NCI-H2081 treated with DMSO at 0.1 percent for 48 hours (cell line): ENCODE results near the gene GALNT18.

Experiments used
- DNase-seq: peaks from one replicate; lab custom pipeline; 2025; lab: John Stamatoyannopoulos, UW

Gene GALNT18

GRCh38 chr11:11624204-11624603 is 2.4 kb upstream of the GALNT18 start:
- DNase-seq: no peak

- DNase-seq: no peak
Observed at GRCh38 chr11:11622772-11623171, 967 bp upstream of the GALNT18 start.

GRCh38 chr11:11622340-11622706 is 518 bp upstream of the GALNT18 start:
- DNase-seq: no peak

- no peak for DNase-seq
Observed at GRCh38 chr11:11620921-11621572, 758 bp downstream of the GALNT18 start.

GRCh38 chr11:11620173-11620920 is 1.5 kb downstream of the GALNT18 start:
- no peak for DNase-seq

GRCh38 chr11:11618973-11619435 is 2.8 kb downstream of the GALNT18 start:
- DNase-seq: no peak

- no peak for DNase-seq
Observed at GRCh38 chr11:11615086-11615485, 6.7 kb downstream of the GALNT18 start.

GRCh38 chr11:11612439-11612838 is 9.4 kb downstream of the GALNT18 start:
- no peak for DNase-seq

GRCh38 chr11:11611381-11611780 is 10.4 kb downstream of the GALNT18 start:
- no peak for DNase-seq

GRCh38 chr11:11608783-11609232 is 13.0 kb downstream of the GALNT18 start:
- no peak for DNase-seq

- DNase-seq: no peak
Observed at GRCh38 chr11:11607772-11608171, 14.0 kb downstream of the GALNT18 start.

- DNase-seq: no peak
Observed at GRCh38 chr11:11605821-11606450, 15.9 kb downstream of the GALNT18 start.

GRCh38 chr11:11605181-11605580 is 16.6 kb downstream of the GALNT18 start:
- DNase-seq: no peak

- DNase-seq: no peak
Observed at GRCh38 chr11:11604370-11604990, 17.3 kb downstream of the GALNT18 start.

GRCh38 chr11:11602011-11602410 is 19.8 kb downstream of the GALNT18 start:
- no peak for DNase-seq

- no peak for DNase-seq
Observed at GRCh38 chr11:11600288-11600687, 21.5 kb downstream of the GALNT18 start.

- no peak for DNase-seq
Observed at GRCh38 chr11:11598243-11598642, 23.6 kb downstream of the GALNT18 start.

GRCh38 chr11:11594162-11594561 is 27.6 kb downstream of the GALNT18 start:
- no peak for DNase-seq

- no peak for DNase-seq
Observed at GRCh38 chr11:11592146-11592684, 29.6 kb downstream of the GALNT18 start.

- no peak for DNase-seq
Observed at GRCh38 chr11:11589437-11589836, 32.4 kb downstream of the GALNT18 start.

- DNase-seq: no peak
Observed at GRCh38 chr11:11588891-11589290, 32.9 kb downstream of the GALNT18 start.

- no peak for DNase-seq
Observed at GRCh38 chr11:11588243-11588642, 33.6 kb downstream of the GALNT18 start.
